ENCODE results near the gene BIN1.

BIN1 gene

DNA sequence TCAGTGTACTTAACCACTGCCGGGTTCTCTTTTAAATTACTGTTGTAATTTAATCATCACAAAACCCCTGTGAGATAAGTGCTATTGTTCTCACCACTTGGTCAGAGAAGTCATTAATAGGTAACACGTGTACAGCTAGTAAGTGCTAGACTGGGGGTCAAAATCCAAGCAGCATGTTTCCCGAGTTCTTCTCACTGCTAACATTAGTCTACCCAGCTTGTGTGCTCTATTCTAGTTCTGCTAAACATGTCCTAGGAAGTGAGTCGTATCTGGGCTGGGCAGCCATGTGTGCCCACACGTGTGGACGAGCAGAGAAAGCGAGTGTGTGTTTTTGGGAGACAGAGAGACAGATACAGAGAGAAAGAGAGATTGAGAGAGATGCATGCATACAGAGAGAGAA is 94.1 kb downstream of the BIN1 start:
- DNase-seq (ENCODE audit: low spot score in 2 of 2) (no peak), ATAC-seq (ENCODE audit: low read depth) (no peak)
- Mint-ChIP-seq H3K4me3 (no peak overlapping the region), H3K27ac (no peak overlapping the region), H3K4me1 (peaks cover 3% of the 10 kb centered on the region), H3K9me3 (no peaks in the 10 kb centered on the region), H3K36me3 (no peaks in the 10 kb centered on the region), H3K27me3 (peaks cover 14% of the 10 kb centered on the region)

DNA sequence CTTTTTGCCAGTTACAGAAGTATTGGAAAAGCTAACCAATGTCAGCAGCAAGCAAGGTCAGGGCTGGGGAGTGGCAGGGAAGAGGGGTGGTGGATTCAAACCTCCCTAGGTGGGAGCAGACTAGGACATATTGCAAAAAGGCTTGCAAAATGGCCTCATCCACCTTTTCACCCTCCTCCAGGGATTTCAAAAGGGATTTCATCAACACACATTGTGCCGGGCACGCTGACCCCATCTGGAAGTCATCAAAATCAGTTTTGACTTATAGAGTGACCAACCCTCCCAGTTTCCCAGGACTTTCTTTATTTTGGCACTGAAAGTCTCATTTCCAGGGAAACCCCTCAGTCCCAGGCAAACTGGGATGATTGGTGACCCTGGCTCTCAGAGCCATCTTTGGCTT is 94.7 kb downstream of the BIN1 start:
- no peak for ATAC-seq (ENCODE audit: low read depth)
- no peak overlapping the region for H3K27ac Mint-ChIP-seq
- no peak overlapping the region for H3K4me3 Mint-ChIP-seq
- H3K9me3 Mint-ChIP-seq, result no peaks in the 10 kb centered on the region
- no peak for DNase-seq (ENCODE audit: low spot score in 2 of 2)
- no peaks in the 10 kb centered on the region for H3K36me3 Mint-ChIP-seq
- H3K4me1 Mint-ChIP-seq, result peaks cover 3% of the 10 kb centered on the region
- peaks cover 13% of the 10 kb centered on the region for H3K27me3 Mint-ChIP-seq

- H3K36me3 Mint-ChIP-seq, result no peaks in the 10 kb centered on the region
- H3K27me3 Mint-ChIP-seq, result peaks cover 12% of the 10 kb centered on the region
Observed at GRCh38 chr2:127011796-127012195, 95.2 kb downstream of the BIN1 start.

GRCh38 chr2:127011231-127011661 is 95.7 kb downstream of the BIN1 start:
- peaks cover 12% of the 10 kb centered on the region for H3K27me3 Mint-ChIP-seq
- H3K36me3 Mint-ChIP-seq, result no peaks in the 10 kb centered on the region
- DNase-seq (ENCODE audit: low spot score in 2 of 2), result no peak
- H3K27ac Mint-ChIP-seq, result no peak overlapping the region
- H3K9me3 Mint-ChIP-seq, result no peaks in the 10 kb centered on the region
- H3K4me1 Mint-ChIP-seq, result peaks cover 3% of the 10 kb centered on the region
- no peak overlapping the region for H3K4me3 Mint-ChIP-seq
- no peak for ATAC-seq (ENCODE audit: low read depth)

More at GRCh38 chr2:127011796-127012195, 95.2 kb downstream of the BIN1 start:
- ATAC-seq (ENCODE audit: low read depth), result no peak
- Mint-ChIP-seq H3K27ac (no peak overlapping the region), H3K4me1 (peaks cover 3% of the 10 kb centered on the region), H3K4me3 (no peak overlapping the region), H3K9me3 (no peaks in the 10 kb centered on the region)
- DNase-seq (ENCODE audit: low spot score in 2 of 2), result no peak

DNA sequence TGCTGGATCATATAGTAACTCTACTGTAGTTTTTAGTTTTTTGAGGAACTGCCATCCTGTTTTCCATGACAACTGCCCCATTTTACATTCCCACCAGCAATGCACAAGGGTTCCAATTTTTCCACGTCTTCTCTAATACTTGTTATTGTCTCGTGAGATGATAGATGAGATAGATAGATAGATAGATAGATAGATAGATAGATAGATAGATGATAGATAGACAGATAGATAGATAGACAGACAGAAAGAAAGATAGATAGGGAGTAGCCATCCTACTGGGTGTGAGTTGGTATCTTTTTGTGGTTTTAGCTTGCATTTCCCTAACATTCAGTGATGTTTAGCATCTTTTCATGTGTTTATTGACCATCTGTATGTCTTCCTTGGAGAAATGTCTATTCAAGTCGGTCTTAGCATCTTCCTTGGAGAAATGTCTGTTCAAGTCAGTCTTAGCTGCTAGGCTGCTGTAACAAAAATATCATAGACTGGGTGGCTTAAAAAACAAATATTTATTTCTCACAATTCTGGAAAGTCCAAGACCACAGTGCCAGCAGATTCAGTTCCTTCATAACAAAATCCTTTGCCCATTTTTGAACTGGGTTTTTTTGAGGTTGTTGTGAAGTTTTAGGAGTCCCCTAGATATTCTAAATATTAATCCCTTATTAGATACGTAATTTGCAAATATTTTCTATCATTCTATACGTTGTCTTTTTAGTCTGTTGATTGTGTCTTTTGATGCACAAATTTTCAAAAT is 98.5 kb downstream of the BIN1 start:
- no peaks in the 10 kb centered on the region for H3K36me3 Mint-ChIP-seq
- ATAC-seq (ENCODE audit: low read depth) (no peak), DNase-seq (ENCODE audit: low spot score in 2 of 2) (no peak)
- peaks cover 3% of the 10 kb centered on the region for H3K4me1 Mint-ChIP-seq
- H3K27me3 Mint-ChIP-seq, result peaks cover 12% of the 10 kb centered on the region
- H3K27ac Mint-ChIP-seq, result no peak overlapping the region
- no peak overlapping the region for H3K4me3 Mint-ChIP-seq
- H3K9me3 Mint-ChIP-seq, result no peaks in the 10 kb centered on the region

DNA sequence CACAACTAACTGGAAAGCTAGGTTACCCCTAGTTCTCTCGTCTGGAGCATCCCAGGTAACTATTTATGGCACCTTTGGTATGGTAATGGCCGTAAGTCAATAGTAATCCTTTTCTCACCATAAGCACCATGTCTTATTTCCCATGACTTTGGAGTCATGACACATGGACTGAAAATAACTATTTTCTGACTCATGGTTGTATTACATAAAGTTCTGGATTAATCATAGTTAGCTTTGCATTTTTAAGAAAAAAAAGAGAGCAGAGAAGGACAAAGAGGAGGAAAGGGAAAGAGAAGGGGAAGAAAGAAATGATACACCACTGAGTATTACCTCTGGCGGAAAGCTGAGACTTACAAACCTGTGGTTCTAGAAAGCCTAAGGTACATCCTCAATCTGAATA is 99.3 kb downstream of the BIN1 start:
- peaks cover 8% of the 10 kb centered on the region for H3K27me3 Mint-ChIP-seq
- ATAC-seq (ENCODE audit: low read depth) (no peak), DNase-seq (ENCODE audit: low spot score in 2 of 2) (no peak)
- H3K4me3 Mint-ChIP-seq, result no peak overlapping the region
- H3K4me1 Mint-ChIP-seq, result no peaks in the 10 kb centered on the region
- H3K36me3 Mint-ChIP-seq, result no peaks in the 10 kb centered on the region
- H3K9me3 Mint-ChIP-seq, result no peaks in the 10 kb centered on the region
- H3K27ac Mint-ChIP-seq, result no peak overlapping the region

- Mint-ChIP-seq H3K27me3 (peaks cover 6% of the 10 kb centered on the region), H3K36me3 (no peaks in the 10 kb centered on the region)
Observed at GRCh38 chr2:127006962-127007361, 100.0 kb downstream of the BIN1 start.

DNA sequence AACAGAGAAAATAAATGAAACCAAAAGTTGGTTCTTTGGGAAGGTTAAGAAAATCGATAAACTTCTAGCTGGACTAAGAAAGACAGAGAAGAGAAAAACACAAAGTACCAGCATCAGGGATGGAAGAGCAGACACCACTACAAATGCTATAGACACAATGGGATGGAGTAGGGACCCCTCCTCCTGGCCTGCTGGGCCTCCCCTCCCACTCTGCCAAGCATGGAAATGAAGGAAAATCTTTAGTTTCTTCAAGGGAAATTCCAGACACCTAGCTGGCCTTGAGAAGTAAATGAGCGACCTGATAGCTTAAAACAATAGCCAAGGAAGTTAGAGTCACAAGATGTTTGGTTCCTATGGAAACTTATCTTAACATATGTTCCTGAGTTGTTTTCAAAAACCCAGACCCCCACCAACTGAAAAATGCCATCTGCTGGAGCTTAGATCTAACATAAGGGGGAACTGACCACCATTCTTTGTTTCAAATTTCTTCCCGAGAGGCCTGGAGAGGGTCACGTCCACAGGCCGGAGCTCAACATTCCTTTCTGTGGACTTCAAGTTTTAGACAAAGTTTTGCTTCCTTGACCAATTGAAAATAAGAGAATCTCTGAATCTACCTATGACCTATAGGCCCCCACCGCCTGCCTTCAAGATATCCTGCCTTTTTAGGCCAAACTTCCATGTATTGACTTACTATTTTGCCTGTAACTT is 101.9 kb downstream of the BIN1 start:
- Mint-ChIP-seq H3K4me1 (no peaks in the 10 kb centered on the region), H3K4me3 (no peak overlapping the region), H3K36me3 (no peaks in the 10 kb centered on the region), H3K9me3 (no peaks in the 10 kb centered on the region), H3K27me3 (peaks cover 3% of the 10 kb centered on the region), H3K27ac (no peak overlapping the region)
- ATAC-seq (ENCODE audit: low read depth), result no peak
- no peak for DNase-seq (ENCODE audit: low spot score in 2 of 2)

More at GRCh38 chr2:127006962-127007361, 100.0 kb downstream of the BIN1 start:
- no peak for DNase-seq (ENCODE audit: low spot score in 2 of 2)
- no peak overlapping the region for H3K27ac Mint-ChIP-seq
- H3K9me3 Mint-ChIP-seq, result no peaks in the 10 kb centered on the region
- ATAC-seq (ENCODE audit: low read depth), result no peak
- no peaks in the 10 kb centered on the region for H3K4me1 Mint-ChIP-seq
- no peak overlapping the region for H3K4me3 Mint-ChIP-seq

DNA sequence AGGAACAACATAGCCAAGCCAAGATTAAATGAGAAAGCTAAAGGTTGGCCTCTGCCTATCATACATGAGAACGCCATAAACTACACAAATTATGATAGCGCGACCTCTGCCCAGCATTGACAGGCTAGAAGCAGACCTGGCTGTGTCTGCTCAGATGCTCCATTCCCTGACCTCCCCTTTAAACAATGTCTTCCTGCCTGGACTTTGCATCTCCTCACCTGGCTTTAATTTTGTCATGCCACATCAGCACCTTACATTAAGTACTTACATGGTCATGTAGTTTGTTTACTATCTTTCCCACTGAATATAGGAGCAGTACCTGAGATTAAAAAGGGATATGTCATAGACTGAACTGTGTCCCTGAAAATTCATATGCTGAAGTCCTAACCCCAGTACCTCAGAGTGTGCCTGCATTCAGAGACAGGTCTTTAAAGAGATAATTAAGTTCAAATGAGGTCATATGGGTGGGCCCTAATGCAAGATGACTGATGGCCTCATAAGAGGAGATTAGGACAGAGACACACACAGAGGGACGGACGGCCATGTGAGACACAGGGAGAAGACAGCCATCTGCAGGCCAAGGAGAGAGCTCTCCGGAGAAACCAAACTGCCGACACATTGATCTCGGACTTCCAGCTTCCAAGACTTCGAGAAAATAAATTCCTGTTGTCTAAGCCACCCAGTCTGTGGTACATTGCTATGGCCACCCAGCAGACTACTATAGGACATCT is 103.7 kb downstream of the BIN1 start:
- Mint-ChIP-seq H3K9me3 (no peaks in the 10 kb centered on the region), H3K4me1 (no peaks in the 10 kb centered on the region), H3K4me3 (no peak overlapping the region), H3K36me3 (no peaks in the 10 kb centered on the region), H3K27ac (no peak overlapping the region), H3K27me3 (peaks cover 3% of the 10 kb centered on the region)
- no peak for ATAC-seq (ENCODE audit: low read depth)
- DNase-seq (ENCODE audit: low spot score in 2 of 2), result no peak

DNA sequence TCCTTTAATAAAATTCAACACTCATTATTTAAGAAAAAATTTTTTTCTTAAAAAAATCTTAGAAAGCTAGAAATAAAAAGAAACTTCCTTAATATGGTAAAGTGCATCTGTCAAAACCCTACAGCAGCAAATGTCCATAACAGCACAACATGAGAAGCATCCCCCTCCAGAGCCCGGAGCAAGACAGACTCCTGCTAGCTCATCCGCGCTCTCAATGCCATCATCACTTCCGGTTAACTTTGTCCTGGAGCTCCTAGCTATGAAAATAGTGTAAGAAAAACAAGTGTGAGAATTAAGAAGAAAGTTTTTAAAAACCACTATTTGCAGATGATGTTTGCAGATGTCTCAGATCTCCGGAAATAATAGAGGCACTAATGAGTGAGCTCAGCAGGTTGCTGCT is 105.2 kb downstream of the BIN1 start:
- H3K4me1 Mint-ChIP-seq, result no peaks in the 10 kb centered on the region
- ATAC-seq (ENCODE audit: low read depth) (no peak), DNase-seq (ENCODE audit: low spot score in 2 of 2) (no peak)
- H3K36me3 Mint-ChIP-seq, result no peaks in the 10 kb centered on the region
- no peak overlapping the region for H3K27ac Mint-ChIP-seq
- no peaks in the 10 kb centered on the region for H3K9me3 Mint-ChIP-seq
- H3K4me3 Mint-ChIP-seq, result no peak overlapping the region
- peaks cover 1% of the 10 kb centered on the region for H3K27me3 Mint-ChIP-seq

- ATAC-seq (ENCODE audit: low read depth), result no peak
- Mint-ChIP-seq H3K27ac (no peak overlapping the region), H3K4me1 (no peaks in the 10 kb centered on the region), H3K9me3 (no peaks in the 10 kb centered on the region), H3K4me3 (no peak overlapping the region), H3K27me3 (peaks cover 1% of the 10 kb centered on the region), H3K36me3 (no peaks in the 10 kb centered on the region)
- no peak for DNase-seq (ENCODE audit: low spot score in 2 of 2)
Observed at GRCh38 chr2:127000937-127001336, 106.0 kb downstream of the BIN1 start.

DNA sequence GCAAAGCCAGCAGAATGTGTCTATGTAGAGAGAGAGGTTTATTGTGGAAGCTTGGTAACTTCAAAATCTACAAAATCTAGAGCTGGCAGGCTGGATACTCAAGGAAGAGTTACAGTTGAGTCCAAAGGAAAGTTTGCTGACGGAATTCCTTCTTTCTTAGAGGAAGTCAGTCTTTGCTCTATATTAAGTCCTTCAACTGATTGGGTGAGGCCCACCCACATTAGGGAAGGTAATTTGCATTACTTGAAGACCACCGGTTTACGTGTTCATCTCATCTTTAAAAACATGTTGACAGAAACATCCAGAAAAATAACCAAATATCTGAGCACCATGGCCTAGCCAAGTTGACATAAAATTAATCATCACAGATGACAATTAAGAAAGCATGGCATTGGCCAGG is 106.8 kb downstream of the BIN1 start:
- no peak for DNase-seq (ENCODE audit: low spot score in 2 of 2)
- no peak overlapping the region for H3K27ac Mint-ChIP-seq
- no peak for ATAC-seq (ENCODE audit: low read depth)
- no peak overlapping the region for H3K4me3 Mint-ChIP-seq
- no peaks in the 10 kb centered on the region for H3K9me3 Mint-ChIP-seq
- no peaks in the 10 kb centered on the region for H3K4me1 Mint-ChIP-seq
- H3K36me3 Mint-ChIP-seq, result no peaks in the 10 kb centered on the region
- peaks cover 1% of the 10 kb centered on the region for H3K27me3 Mint-ChIP-seq

GRCh38 chr2:126999106-126999756 is 107.7 kb downstream of the BIN1 start:
- H3K36me3 Mint-ChIP-seq, result no peaks in the 10 kb centered on the region
- ATAC-seq (ENCODE audit: low read depth) (no peak), DNase-seq (ENCODE audit: low spot score in 2 of 2) (no peak)
- H3K27me3 Mint-ChIP-seq, result peaks cover 1% of the 10 kb centered on the region
- no peaks in the 10 kb centered on the region for H3K4me1 Mint-ChIP-seq
- H3K4me3 Mint-ChIP-seq, result no peak overlapping the region
- no peaks in the 10 kb centered on the region for H3K9me3 Mint-ChIP-seq
- no peak overlapping the region for H3K27ac Mint-ChIP-seq

DNA sequence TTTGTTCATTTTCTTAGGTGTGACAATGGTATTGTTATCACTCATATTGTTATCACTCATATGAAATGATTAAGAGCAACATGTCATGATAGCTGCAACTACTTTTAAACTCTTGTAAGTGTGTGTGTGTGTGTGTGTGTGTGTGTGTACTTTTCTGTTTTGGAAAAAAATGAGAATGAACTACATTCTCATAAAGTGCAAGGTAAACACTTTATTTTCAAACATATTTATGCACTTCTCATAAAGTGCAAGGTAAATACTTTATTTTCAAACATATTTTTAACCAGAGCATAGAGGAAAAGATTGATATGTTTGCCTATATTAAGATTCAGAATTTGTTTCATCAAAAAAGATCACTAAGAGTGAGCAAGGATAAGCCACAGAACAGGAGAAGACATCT is 108.5 kb downstream of the BIN1 start:
- DNase-seq (ENCODE audit: low spot score in 2 of 2) (no peak), ATAC-seq (ENCODE audit: low read depth) (no peak)
- H3K27me3 Mint-ChIP-seq, result peaks cover 1% of the 10 kb centered on the region
- H3K4me3 Mint-ChIP-seq, result no peak overlapping the region
- H3K27ac Mint-ChIP-seq, result no peak overlapping the region
- H3K9me3 Mint-ChIP-seq, result no peaks in the 10 kb centered on the region
- no peaks in the 10 kb centered on the region for H3K4me1 Mint-ChIP-seq
- H3K36me3 Mint-ChIP-seq, result no peaks in the 10 kb centered on the region

Measured in memory B cell (primary cell).